Stimulated activated CD4-positive, alpha-beta T cell treated with anti-CD3 and anti-CD28 coated beads, Interleukin-2, amount 100 ng/mL, for 4 hours (primary cell): ENCODE measurements around the gene LDLRAD4.

Source experiments
- DNase-seq: peaks from one replicate; pipeline ENCODE4 v3.0.0-alpha.2; 2020; ENCODE audit warnings: low read depth

The LDLRAD4 gene

GRCh38 chr18:13309031-13309747, 90.6 kb downstream of the LDLRAD4 start:
- no peak for DNase-seq

GRCh38 chr18:13309748-13310670, 91.4 kb downstream of the LDLRAD4 start:
- no peak for DNase-seq

GRCh38 chr18:13311193-13311592, 92.6 kb downstream of the LDLRAD4 start:
- no peak for DNase-seq

GRCh38 chr18:13312515-13312914, 94.0 kb downstream of the LDLRAD4 start:
- DNase-seq, result no peak

- no peak for DNase-seq
These were observed 94.6 kb downstream of the LDLRAD4 start for GRCh38 chr18:13313006-13313686.

- DNase-seq, result no peak
These were observed 96.4 kb downstream of the LDLRAD4 start for GRCh38 chr18:13315000-13315399.

GRCh38 chr18:13316063-13316462, 97.5 kb downstream of the LDLRAD4 start:
- no peak for DNase-seq

GRCh38 chr18:13317801-13318200, 99.2 kb downstream of the LDLRAD4 start:
- no peak for DNase-seq

GRCh38 chr18:13318731-13319501, 100.4 kb downstream of the LDLRAD4 start:
- DNase-seq, result no peak

- no peak for DNase-seq
These were observed 101.1 kb downstream of the LDLRAD4 start for GRCh38 chr18:13319629-13320028.

GRCh38 chr18:13320096-13320495, 101.5 kb downstream of the LDLRAD4 start:
- DNase-seq, result no peak

- DNase-seq, result no peak
These were observed 102.4 kb downstream of the LDLRAD4 start for GRCh38 chr18:13320891-13321425.

- DNase-seq, result no peak
These were observed 103.4 kb downstream of the LDLRAD4 start for GRCh38 chr18:13321923-13322322.

- no peak for DNase-seq
These were observed 104.6 kb downstream of the LDLRAD4 start for GRCh38 chr18:13323186-13323585.

GRCh38 chr18:13324880-13325279, 106.3 kb downstream of the LDLRAD4 start:
- no peak for DNase-seq

GRCh38 chr18:13328213-13328612, 109.7 kb downstream of the LDLRAD4 start:
- no peak for DNase-seq

GRCh38 chr18:13330996-13331395, 112.4 kb downstream of the LDLRAD4 start:
- DNase-seq, result no peak

GRCh38 chr18:13331846-13332245, 113.3 kb downstream of the LDLRAD4 start:
- no peak for DNase-seq

GRCh38 chr18:13332874-13333273, 114.3 kb downstream of the LDLRAD4 start:
- DNase-seq, result no peak

GRCh38 chr18:13335903-13336302, 117.3 kb downstream of the LDLRAD4 start:
- DNase-seq, result no peak

- DNase-seq, result no peak
These were observed 118.3 kb downstream of the LDLRAD4 start for GRCh38 chr18:13336841-13337240.

GRCh38 chr18:13337369-13337768, 118.8 kb downstream of the LDLRAD4 start:
- DNase-seq, result no peak
